HepG2 (cell line): ENCODE data around the gene USP32. TPM values are rescaled to one million over a fixed set of nuclear protein-coding genes. Genes with fewer than 3 reads are reported as not detected.

Experiments
- ATAC-seq: fragments of 200-7000 bp; cut with Tn5 transposase; 3 replicates; pipeline ENCODE4 v1.9.1; 2020; ENCODE audit warnings: mild to moderate bottlenecking, moderate library complexity
- BruUV-seq: library from RNA; stranded (reverse); fragments of 400-500 nt; replicated peaks from 2 replicates; lab custom pipeline; 2021; lab: Mats Ljungman, UMichigan
- CTCF ChIA-PET: fragments of 300-600 bp; formaldehyde crosslinking; extraction: SDS; loops from one replicate; lab custom pipeline; 2021; ENCODE audit warnings: low total read pairs, inconsistent platforms, low intra/inter-chr PET ratio; lab: Yijun Ruan, JAX
- POLR2A ChIA-PET: fragments of 350-600 bp; sonication (Branson Sonifier 250); formaldehyde crosslinking; loops from one replicate; lab custom pipeline; 2020; ENCODE audit warnings: antibody characterized with exemption, inconsistent platforms; lab: Yijun Ruan, JAX
- DNase-seq: peaks from one replicate; pipeline ENCODE4 v3.0.0-alpha.2; 2015; ENCODE audit warnings: low spot score
- FAIRE-seq: peaks from 3 replicates; lab custom pipeline; 2011; peaks lifted over from hg19 to GRCh38; lab: Jason Lieb, UNC
- H2AFZ ChIP-seq: one replicate; pipeline ENCODE4 v1.6.1; 2011; ENCODE audit warnings: low read length, inconsistent platforms
- H3K27ac ChIP-seq: fragments of 300-600 bp; 3 replicates; pipeline ENCODE4 v1.8.0; 2011; ENCODE audit warnings: mixed run types, mild to moderate bottlenecking, mixed read lengths, low read length, inconsistent platforms; ENCODE audit not compliant: insufficient read depth; ENCODE audit errors: extremely low read length
- H3K27me3 ChIP-seq, 2 experiments: fragments of 200-600 bp in 1 of 2; 2 replicates in 1 of 2; 3 replicates in 1 of 2; pipeline versions ENCODE4 v1.6.0 to v1.8.0; 2011; ENCODE audit warnings: low read length in 2 of 2, mild to moderate bottlenecking in 2 of 2, moderate library complexity in 2 of 2, inconsistent platforms in 1 of 2; ENCODE audit not compliant: insufficient read depth in 2 of 2, control insufficient read depth in 1 of 2
- H3K36me3 ChIP-seq, 2 experiments: fragments of 200-600 bp in 1 of 2; replicated peaks in 1 of 2; 2 replicates in 1 of 2; 3 replicates in 1 of 2; pipeline versions ENCODE4 v1.5.1 to v1.8.0; 2011; ENCODE audit warnings: low read length in 2 of 2, inconsistent platforms in 1 of 2; ENCODE audit not compliant: insufficient read depth in 2 of 2, control insufficient read depth in 1 of 2
- H3K4me1 ChIP-seq: 2 replicates; pipeline ENCODE4 v1.5.1; 2012; ENCODE audit warnings: low read length, inconsistent platforms; ENCODE audit not compliant: insufficient read depth
- H3K4me2 ChIP-seq: 2 replicates; pipeline ENCODE4 v1.6.0; 2011; ENCODE audit warnings: low read depth, low read length, inconsistent platforms
- H3K4me3 ChIP-seq, 3 experiments: fragments of 200-600 bp in 1 of 3; sonication (generic), shearing (Covaris generic) in 1 of 3; replicated peaks in 1 of 3; 2 replicates each; pipeline ENCODE4 v1.5.1; 2011 to 2016; ENCODE audit warnings: low read length in 3 of 3, inconsistent platforms in 2 of 3, low read depth in 2 of 3, mild to moderate bottlenecking in 2 of 3, control low read depth in 1 of 3, mixed read lengths in 1 of 3; ENCODE audit not compliant: insufficient read depth in 1 of 3
- H3K79me2 ChIP-seq: one replicate; pipeline ENCODE4 v1.6.1; 2011; ENCODE audit warnings: low read length, inconsistent platforms; ENCODE audit not compliant: insufficient read depth
- H3K9ac ChIP-seq: 2 replicates; pipeline ENCODE4 v1.6.0; 2011; ENCODE audit warnings: mild to moderate bottlenecking, low read depth, low read length, inconsistent platforms; ENCODE audit not compliant: insufficient read depth
- H3K9me3 ChIP-seq: 2 replicates; pipeline ENCODE4 v1.5.1; 2012; ENCODE audit warnings: mild to moderate bottlenecking, low read length
- H4K20me1 ChIP-seq: 2 replicates; pipeline ENCODE4 v1.6.0; 2011; ENCODE audit warnings: inconsistent platforms, mild to moderate bottlenecking, low read length, moderate library complexity; ENCODE audit not compliant: insufficient read depth
- CHCHD3 ChIP-seq: sonication (generic); formaldehyde crosslinking; IDR thresholded peaks from 2 replicates; pipeline ENCODE4 v1.8.0; 2022; ENCODE audit warnings: mild to moderate bottlenecking, missing genetic modification reagents, moderate library complexity
- ETV5 ChIP-seq: IDR thresholded peaks from 2 replicates; pipeline ENCODE4 v1.6.1; 2018; ENCODE audit warnings: missing biosample characterization, missing genetic modification reagents, inconsistent platforms, borderline replicate concordance
- GLMP ChIP-seq: sonication (generic); formaldehyde crosslinking; IDR thresholded peaks from 2 replicates; pipeline ENCODE4 v1.9.0; 2021; ENCODE audit warnings: missing genetic modification reagents, mild to moderate bottlenecking, borderline replicate concordance
- HNRNPL ChIP-seq: fragments of 200-400 bp; formaldehyde crosslinking; IDR thresholded peaks from 2 replicates; pipeline ENCODE4 v1.6.1; 2017; ENCODE audit warnings: mild to moderate bottlenecking, low read depth, low read length
- KDM6A ChIP-seq: IDR thresholded peaks from 2 replicates; pipeline ENCODE4 v1.6.1; 2016; ENCODE audit warnings: low read depth
- PCBP2 ChIP-seq: fragments of 200-400 bp; formaldehyde crosslinking; optimal IDR thresholded peaks from 2 replicates; pipeline ENCODE3; 2018; ENCODE audit warnings: low read length, low read depth; ENCODE audit not compliant: poor library complexity, severe bottlenecking
- PHF5A ChIP-seq: IDR thresholded peaks from one replicate; pipeline ENCODE4 v1.6.1; 2018; ENCODE audit warnings: low read depth, missing genetic modification reagents; ENCODE audit not compliant: unreplicated experiment
- ZNF75D ChIP-seq: sonication (generic); formaldehyde crosslinking; IDR thresholded peaks from 2 replicates; pipeline ENCODE4 v1.8.1; 2023; ENCODE audit warnings: missing genetic modification reagents, mild to moderate bottlenecking, borderline replicate concordance
- WGBS: methylation state at CpG from one replicate; pipeline ENCODE4 v1.1.6; 2017; ENCODE audit warnings: low lambda C conversion rate; 5-methylcytosine and 5-hydroxymethylcytosine counted together
- in situ Hi-C: cut with HindIII; loops from 2 replicates; pipeline ENCODE4 v1.10.0; 2017; ENCODE audit warnings: low pct_unique_long_range_greater_than_20kb; ENCODE audit not compliant: extremely low pct_ligation_motif_present
- intact Hi-C: fragments of 100-400 bp; cut with micrococcal nuclease; formaldehyde crosslinking; loops from one replicate; pipeline ENCODE4 v1.10.0; 2022; ENCODE audit not compliant: unreplicated experiment
- polyA plus RNA-seq, 8 experiments: library from polyadenylated mRNA; depleted of rRNA in 3 of 8; stranded (reverse) in 7 of 8; unstranded in 1 of 8; fragments of >200 nt; fragmentation: Illumina TruSeq in 4 of 8; extraction: Trizol in 4 of 8; gene quantifications; 2 replicates each; pipeline versions ENCODE4 v1.2.1 to v1.2.3, GENCODE V29; 2011 to 2016; ENCODE audit warnings: low read depth in 4 of 8, missing spikeins in 1 of 8, mixed read lengths in 1 of 8; ENCODE audit not compliant: insufficient read depth in 1 of 8
- total RNA-seq, 5 experiments: library from RNA; depleted of rRNA; stranded (reverse); fragments of >200 nt; fragmentation: Illumina TruSeq; extraction: Trizol; gene quantifications; 2 replicates each; pipeline ENCODE4 v1.2.3, GENCODE V29; 2016; ENCODE audit warnings: low read depth in 1 of 5
- TF ChIP-seq, protein P1 (sequence below): IDR thresholded peaks from 2 replicates; pipeline ENCODE4 v1.6.1; 2016; ENCODE audit warnings: mild to moderate bottlenecking
- TF ChIP-seq, protein P2 (sequence below): sonication (generic); formaldehyde crosslinking; IDR thresholded peaks from 2 replicates; pipeline ENCODE4 v1.4.0; 2020; ENCODE audit warnings: missing genetic modification reagents, borderline replicate concordance

The USP32 gene
- total and polyA plus RNA-seq, 2 of the 13 experiments (the other 11 are each of a cell fraction or from before 2014, with no cell fraction given), result 24.9 to 39.9 TPM

GRCh38 chr17:60388742-60389141, 3.2 kb downstream of the USP32 start:
- Histone ChIP-seq H4K20me1 (no peaks in the 10 kb centered on the region; the same call in 1 of the 2 replicates), H3K27ac (no peak overlapping the region), H3K4me1 (peaks cover 77% of the 10 kb centered on the region), H3K27me3 (no peaks in the 10 kb centered on the region; a peak in 1 of 5 replicates), H3K4me2 (peak overlapping the region; percentile 25), H3K79me2 (peaks cover 71% of the 10 kb centered on the region), H3K36me3 (no peaks in the 10 kb centered on the region), H2AFZ (no peak overlapping the region), H3K9ac (no peak overlapping the region), H3K4me3 (no peak overlapping the region), H3K9me3 (no peaks in the 10 kb centered on the region)
- CTCF ChIA-PET, result no interaction called here
- no peak for FAIRE-seq
- POLR2A ChIA-PET, result interaction anchor here (0.6 kb wide), 1 partner anchor 1475 kb away, joined by 4 read pairs; no protein-coding TSS in a partner anchor
- in situ Hi-C loops (no loop called here), intact Hi-C loops (no loop called here)
- no peak for ATAC-seq
- WGBS, result 77% methylated on average over 3 of the region's 3 CpGs
- DNase-seq, result no peak
- no TSS peak for BruUV-seq
- TF ChIP-seq, protein P1, sequence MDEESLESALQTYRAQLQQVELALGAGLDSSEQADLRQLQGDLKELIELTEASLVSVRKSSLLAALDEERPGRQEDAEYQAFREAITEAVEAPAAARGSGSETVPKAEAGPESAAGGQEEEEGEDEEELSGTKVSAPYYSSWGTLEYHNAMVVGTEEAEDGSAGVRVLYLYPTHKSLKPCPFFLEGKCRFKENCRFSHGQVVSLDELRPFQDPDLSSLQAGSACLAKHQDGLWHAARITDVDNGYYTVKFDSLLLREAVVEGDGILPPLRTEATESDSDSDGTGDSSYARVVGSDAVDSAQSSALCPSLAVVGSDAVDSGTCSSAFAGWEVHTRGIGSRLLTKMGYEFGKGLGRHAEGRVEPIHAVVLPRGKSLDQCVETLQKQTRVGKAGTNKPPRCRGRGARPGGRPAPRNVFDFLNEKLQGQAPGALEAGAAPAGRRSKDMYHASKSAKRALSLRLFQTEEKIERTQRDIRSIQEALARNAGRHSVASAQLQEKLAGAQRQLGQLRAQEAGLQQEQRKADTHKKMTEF, result no peak
- TF ChIP-seq CHCHD3 (no peak), HNRNPL (no peak), KDM6A (CRISPR knock-in tag) (no peak), PHF5A (CRISPR knock-in tag) (no peak), ZNF75D (no peak), GLMP (no peak), PCBP2 (no peak), ETV5 (CRISPR knock-in tag) (no peak)
- TF ChIP-seq, protein P2, sequence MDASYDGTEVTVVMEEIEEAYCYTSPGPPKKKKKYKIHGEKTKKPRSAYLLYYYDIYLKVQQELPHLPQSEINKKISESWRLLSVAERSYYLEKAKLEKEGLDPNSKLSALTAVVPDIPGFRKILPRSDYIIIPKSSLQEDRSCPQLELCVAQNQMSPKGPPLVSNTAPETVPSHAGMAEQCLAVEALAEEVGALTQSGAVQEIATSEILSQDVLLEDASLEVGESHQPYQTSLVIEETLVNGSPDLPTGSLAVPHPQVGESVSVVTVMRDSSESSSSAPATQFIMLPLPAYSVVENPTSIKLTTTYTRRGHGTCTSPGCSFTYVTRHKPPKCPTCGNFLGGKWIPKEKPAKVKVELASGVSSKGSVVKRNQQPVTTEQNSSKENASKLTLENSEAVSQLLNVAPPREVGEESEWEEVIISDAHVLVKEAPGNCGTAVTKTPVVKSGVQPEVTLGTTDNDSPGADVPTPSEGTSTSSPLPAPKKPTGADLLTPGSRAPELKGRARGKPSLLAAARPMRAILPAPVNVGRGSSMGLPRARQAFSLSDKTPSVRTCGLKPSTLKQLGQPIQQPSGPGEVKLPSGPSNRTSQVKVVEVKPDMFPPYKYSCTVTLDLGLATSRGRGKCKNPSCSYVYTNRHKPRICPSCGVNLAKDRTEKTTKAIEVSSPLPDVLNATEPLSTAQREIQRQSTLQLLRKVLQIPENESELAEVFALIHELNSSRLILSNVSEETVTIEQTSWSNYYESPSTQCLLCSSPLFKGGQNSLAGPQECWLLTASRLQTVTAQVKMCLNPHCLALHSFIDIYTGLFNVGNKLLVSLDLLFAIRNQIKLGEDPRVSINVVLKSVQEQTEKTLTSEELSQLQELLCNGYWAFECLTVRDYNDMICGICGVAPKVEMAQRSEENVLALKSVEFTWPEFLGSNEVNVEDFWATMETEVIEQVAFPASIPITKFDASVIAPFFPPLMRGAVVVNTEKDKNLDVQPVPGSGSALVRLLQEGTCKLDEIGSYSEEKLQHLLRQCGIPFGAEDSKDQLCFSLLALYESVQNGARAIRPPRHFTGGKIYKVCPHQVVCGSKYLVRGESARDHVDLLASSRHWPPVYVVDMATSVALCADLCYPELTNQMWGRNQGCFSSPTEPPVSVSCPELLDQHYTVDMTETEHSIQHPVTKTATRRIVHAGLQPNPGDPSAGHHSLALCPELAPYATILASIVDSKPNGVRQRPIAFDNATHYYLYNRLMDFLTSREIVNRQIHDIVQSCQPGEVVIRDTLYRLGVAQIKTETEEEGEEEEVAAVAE (CRISPR knock-in tag), result no peak
